22Rv1 (cell line): ENCODE measurements around the gene DDT.
"Not testable (repeated sequence)": the region's sequence is repeated elsewhere in the genome, so short reads cannot be mapped to it uniquely, and the experiment has no call there.

Experiments used
- ZFX ChIP-seq: fragments of 450-650 bp; IDR thresholded peaks from 2 replicates; pipeline ENCODE4 v1.6.1; 2017; ENCODE audit warnings: antibody characterized with exemption, borderline replicate concordance
- TF ChIP-seq, protein P1 (sequence below): fragments of 450-650 bp; IDR thresholded peaks from 2 replicates; pipeline ENCODE4 v1.5.1; 2017; ENCODE audit warnings: mild to moderate bottlenecking

DNA sequence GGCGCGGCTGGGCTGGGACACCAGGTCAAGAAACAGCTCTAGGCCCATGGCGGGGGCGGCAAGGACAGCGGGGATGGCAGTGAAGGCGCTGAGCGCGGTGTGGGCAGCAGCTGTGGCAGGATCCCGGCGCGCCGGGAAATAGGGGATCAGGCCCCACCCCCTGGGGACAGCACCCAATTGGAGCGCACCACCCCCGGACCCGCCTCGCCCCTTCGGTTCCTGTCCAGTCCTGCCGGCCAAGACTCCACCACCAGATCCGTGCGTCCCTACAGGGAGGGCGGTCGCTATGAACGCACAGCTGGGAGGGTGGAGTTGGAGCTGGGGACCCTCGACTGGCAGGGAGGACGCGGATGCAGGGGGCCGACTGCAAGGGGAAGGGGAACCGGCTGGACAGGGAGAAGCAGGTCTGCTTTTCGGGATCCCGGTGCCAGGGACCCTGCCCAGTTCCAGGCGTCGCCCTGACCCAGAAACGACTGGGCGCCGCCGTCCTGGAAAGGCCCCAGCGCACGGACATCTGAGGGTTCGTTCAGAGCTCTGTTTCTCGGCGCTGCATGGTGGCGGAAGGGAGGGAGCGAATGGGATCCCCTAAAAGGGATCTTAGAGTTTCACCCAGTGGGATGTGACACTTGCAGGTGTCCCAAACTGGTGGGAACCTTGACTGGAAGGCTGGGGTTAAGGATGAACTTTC is 13.0 kb downstream of the DDT start, which contains the start of gene GSTT2B:
- TF ChIP-seq, protein P1, sequence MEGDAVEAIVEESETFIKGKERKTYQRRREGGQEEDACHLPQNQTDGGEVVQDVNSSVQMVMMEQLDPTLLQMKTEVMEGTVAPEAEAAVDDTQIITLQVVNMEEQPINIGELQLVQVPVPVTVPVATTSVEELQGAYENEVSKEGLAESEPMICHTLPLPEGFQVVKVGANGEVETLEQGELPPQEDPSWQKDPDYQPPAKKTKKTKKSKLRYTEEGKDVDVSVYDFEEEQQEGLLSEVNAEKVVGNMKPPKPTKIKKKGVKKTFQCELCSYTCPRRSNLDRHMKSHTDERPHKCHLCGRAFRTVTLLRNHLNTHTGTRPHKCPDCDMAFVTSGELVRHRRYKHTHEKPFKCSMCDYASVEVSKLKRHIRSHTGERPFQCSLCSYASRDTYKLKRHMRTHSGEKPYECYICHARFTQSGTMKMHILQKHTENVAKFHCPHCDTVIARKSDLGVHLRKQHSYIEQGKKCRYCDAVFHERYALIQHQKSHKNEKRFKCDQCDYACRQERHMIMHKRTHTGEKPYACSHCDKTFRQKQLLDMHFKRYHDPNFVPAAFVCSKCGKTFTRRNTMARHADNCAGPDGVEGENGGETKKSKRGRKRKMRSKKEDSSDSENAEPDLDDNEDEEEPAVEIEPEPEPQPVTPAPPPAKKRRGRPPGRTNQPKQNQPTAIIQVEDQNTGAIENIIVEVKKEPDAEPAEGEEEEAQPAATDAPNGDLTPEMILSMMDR = not testable (repeated sequence)
- TF ChIP-seq ZFX = not testable (repeated sequence)
